GM19099 (cell line): ENCODE data around the gene VASN.

ENCODE experiments used
- POLR2A ChIP-seq: IDR thresholded peaks from 3 replicates; pipeline ENCODE4 v1.6.1; 2011; ENCODE audit warnings: low read depth; ENCODE audit not compliant: insufficient read length; ENCODE audit errors: extremely low read depth

The VASN gene

GRCh38 chr16:4372578-4373355 is 1.1 kb downstream of the VASN start:
- no peak for TF ChIP-seq POLR2A

GRCh38 chr16:4373356-4373908 is 1.8 kb downstream of the VASN start:
- TF ChIP-seq POLR2A, result no peak

- TF ChIP-seq POLR2A, result no peak
These were observed 2.5 kb downstream of the VASN start for GRCh38 chr16:4373909-4374742.

- no peak for TF ChIP-seq POLR2A
These were observed 4.1 kb downstream of the VASN start for GRCh38 chr16:4375717-4376116.

GRCh38 chr16:4376126-4376892 is 4.7 kb downstream of the VASN start:
- TF ChIP-seq POLR2A, result no peak

- TF ChIP-seq POLR2A, result no peak
These were observed 5.4 kb downstream of the VASN start for GRCh38 chr16:4376893-4377572.

- TF ChIP-seq POLR2A, result no peak
These were observed 6.0 kb downstream of the VASN start for GRCh38 chr16:4377573-4378154.

- no peak for TF ChIP-seq POLR2A
These were observed 6.6 kb downstream of the VASN start for GRCh38 chr16:4378161-4378666.

GRCh38 chr16:4378999-4379690 is 7.5 kb downstream of the VASN start:
- TF ChIP-seq POLR2A, result no peak

- TF ChIP-seq POLR2A, result no peak
These were observed 8.7 kb downstream of the VASN start for GRCh38 chr16:4380119-4381063.

- no peak for TF ChIP-seq POLR2A
These were observed 9.7 kb downstream of the VASN start for GRCh38 chr16:4381072-4381934.

GRCh38 chr16:4381935-4382794 is 10.5 kb downstream of the VASN start:
- no peak for TF ChIP-seq POLR2A
